GM19023 (cell line): Measurements from ENCODE around the gene FAM234A.
"Not testable (repeated sequence)": the region's sequence is repeated elsewhere in the genome, so short reads cannot be mapped to it uniquely, and the experiment has no call there.

Experiments
- ATAC-seq: cut with Tn5 transposase; IDR thresholded peaks from one replicate; pipeline ENCODE4 v1.9.1; 2021; ENCODE audit warnings: mild to moderate bottlenecking, moderate library complexity; ENCODE audit not compliant: unreplicated experiment

The FAM234A gene

GRCh38 chr16:230351-230750 is 4.3 kb upstream of the FAM234A start:
- not testable (repeated sequence) for ATAC-seq

- no peak for ATAC-seq
Measured at GRCh38 chr16:230949-231348, 3.7 kb upstream of the FAM234A start.

DNA sequence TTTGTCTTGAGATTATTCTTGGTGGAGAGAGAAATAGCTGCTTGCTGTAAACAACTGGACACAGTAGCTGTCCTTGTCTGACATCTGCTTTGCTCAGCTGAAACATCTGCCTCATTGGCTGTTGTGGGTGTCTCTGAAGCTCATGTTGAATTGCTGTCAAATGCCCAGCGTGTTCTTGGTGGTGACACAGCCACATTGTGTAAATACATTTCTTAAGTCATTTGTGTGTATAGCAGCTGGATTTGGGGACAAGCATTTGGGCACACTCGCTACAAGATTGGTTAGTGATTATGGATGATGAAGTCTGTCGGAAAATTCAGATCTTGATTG is 5.3 kb downstream of the FAM234A start:
- ATAC-seq = no peak

DNA sequence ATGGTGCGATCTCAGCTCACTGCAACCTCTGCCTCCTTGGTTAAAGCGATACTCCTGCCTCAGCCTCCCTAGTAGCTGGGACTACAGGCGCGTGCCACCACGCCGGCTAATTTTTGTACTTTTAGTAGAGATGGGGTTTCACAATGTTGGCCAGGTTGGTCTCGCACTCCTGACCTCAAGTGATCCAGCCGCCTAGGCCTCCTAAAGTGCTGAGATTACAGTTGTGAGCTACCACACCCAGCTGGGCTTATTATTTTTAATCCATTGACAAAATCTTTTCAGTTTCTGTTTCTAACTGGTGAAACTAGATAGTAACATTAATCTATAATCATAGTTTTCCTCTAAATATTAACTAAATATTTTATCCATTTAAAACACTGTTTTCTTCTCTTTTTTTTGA is 5.9 kb downstream of the FAM234A start:
- ATAC-seq = no peak

GRCh38 chr16:242281-242680 is 7.7 kb downstream of the FAM234A start:
- no peak for ATAC-seq

- ATAC-seq = no peak
Measured at GRCh38 chr16:243348-243747, 8.7 kb downstream of the FAM234A start.

- ATAC-seq = no peak
Measured at GRCh38 chr16:245105-245504, 10.5 kb downstream of the FAM234A start.

DNA sequence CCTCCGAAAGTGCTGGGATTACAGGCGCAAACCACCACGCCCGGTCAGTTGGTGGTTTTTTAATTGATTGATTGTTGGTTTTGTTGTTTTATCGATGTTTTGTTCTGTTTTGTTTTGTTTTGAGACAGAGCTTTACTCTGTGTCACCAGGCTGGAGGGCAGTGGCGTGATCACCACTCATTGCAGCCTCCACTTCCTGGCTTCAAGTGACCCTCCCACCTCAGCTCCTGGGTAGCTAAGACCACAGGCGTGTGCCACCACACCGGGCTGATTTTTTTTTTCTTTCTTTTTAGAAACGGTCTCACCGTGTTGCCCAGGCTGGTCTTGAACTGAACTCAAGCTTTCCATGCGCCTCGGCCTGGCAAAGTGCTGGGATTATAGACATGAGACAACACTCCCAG is 12.4 kb downstream of the FAM234A start:
- ATAC-seq = no peak

DNA sequence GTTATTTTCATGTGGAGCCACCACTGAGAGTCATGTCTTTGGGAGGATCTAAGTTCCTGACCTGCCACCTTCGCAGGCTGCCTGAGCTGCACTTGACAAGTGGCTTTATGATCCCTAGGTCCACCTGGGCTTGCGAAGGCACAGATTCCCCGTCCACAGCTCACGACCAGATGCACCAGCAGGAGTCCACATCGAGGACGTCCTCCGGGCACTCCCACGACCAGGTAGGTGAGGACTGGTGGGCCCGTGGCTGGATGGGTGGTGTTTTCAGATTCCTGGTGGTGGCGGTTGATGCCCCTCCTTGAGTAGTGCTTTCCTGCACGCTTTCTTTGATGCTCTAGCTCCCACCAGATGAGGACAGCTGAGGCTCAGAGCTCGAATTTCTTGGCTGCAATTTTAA is 14.8 kb downstream of the FAM234A start:
- ATAC-seq = no peak

GRCh38 chr16:252366-253337 is 18.0 kb downstream of the FAM234A start:
- ATAC-seq = no peak

GRCh38 chr16:253833-254232 is 19.2 kb downstream of the FAM234A start:
- no peak for ATAC-seq

- no peak for ATAC-seq
Measured at GRCh38 chr16:254461-254860, 19.8 kb downstream of the FAM234A start.

- no peak for ATAC-seq
Measured at GRCh38 chr16:255183-255582, 20.6 kb downstream of the FAM234A start.

DNA sequence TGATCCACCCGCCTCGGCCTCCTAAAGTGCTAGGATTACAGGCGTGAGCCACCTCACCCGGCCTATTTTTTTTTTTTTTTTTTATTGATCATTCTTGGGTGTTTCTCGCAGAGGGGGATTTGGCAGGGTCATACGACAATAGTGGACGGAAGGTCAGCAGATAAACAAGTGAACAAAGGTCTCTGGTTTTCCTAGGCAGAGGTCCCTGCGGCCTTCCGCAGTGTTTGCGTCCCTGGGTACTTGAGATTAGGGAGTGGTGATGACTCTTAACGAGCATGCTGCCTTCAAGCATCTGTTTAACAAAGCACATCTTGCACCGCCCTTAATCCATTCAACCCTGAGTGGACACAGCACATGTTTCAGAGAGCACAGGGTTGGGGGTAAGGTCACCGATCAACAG is 23.5 kb downstream of the FAM234A start:
- not testable (repeated sequence) for ATAC-seq

GRCh38 chr16:259226-259625 is 24.6 kb downstream of the FAM234A start:
- no peak for ATAC-seq

GRCh38 chr16:259814-260253 is 25.2 kb downstream of the FAM234A start:
- no peak for ATAC-seq

- no peak for ATAC-seq
Measured at GRCh38 chr16:260326-260725, 25.7 kb downstream of the FAM234A start.

DNA sequence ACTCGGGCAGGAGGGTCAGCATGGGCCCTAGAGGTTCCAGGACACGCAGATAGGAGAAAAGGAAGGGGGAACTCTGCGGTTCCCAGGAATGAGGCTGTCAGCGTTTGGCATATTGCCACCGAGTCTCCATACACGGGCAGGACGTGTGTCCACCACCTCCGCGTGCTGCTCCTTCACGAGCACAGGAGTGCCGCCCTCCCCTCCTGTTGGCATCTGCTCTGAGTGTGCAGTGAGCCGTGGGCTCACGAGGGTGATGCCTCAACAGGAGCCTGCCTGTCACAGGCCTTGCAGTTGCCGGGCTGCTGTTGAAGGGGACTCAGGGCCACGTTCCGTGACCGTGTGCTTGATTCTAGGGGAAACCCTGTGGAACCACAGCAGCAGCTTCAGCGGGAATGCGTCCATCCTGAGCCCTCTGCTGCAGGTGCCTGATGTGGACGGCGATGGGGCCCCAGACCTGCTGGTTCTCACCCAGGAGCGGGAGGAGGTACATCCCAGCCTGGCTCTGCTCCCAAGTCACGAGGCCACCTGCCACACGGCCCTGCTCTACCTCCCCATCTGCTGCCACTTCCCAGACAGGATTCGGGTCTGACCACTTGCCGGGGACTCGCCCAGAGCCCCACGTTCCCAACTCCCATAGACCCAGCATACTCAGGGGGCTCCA is 26.5 kb downstream of the FAM234A start:
- no peak for ATAC-seq

- no peak for ATAC-seq
Measured at GRCh38 chr16:262121-262745, 27.6 kb downstream of the FAM234A start.

- ATAC-seq = no peak
Measured at GRCh38 chr16:263182-263774, 28.7 kb downstream of the FAM234A start.

GRCh38 chr16:263944-264343 is 29.3 kb downstream of the FAM234A start:
- no peak for ATAC-seq
